Left renal cortex interstitium (tissue), 4 donors: ENCODE measurements around the gene DDX23. TPM values are rescaled to one million over a fixed set of nuclear protein-coding genes. Genes with fewer than 3 reads are reported as not detected.
"Not testable (repeated sequence)": the region's sequence is repeated elsewhere in the genome, so short reads cannot be mapped to it uniquely, and the experiment has no call there.

ENCODE experiments used
- DNase-seq, 4 donors: peaks; one replicate each; pipeline ENCODE4 v3.0.0-alpha.2; 2013; ENCODE audit warnings: low read depth in 4 of 4, low spot score in 2 of 4, missing footprints in 1 of 4
- polyA plus RNA-seq, 4 donors: library from polyadenylated mRNA; unstranded; fragments of 120-200 nt; gene quantifications; one replicate each; pipeline ENCODE4 v1.2.1, GENCODE V29; 2013; ENCODE audit not compliant: insufficient read length in 4 of 4

Gene DDX23
- polyA plus RNA-seq, 4 donors: 88.3 to 111 (median 109) TPM

- no peak for DNase-seq
These were observed 11.3 kb upstream of the DDX23 start for GRCh38 chr12:48863291-48863690.

GRCh38 chr12:48862760-48863159 is 10.8 kb upstream of the DDX23 start:
- DNase-seq: no peak

GRCh38 chr12:48861111-48861510 is 9.1 kb upstream of the DDX23 start:
- no peak for DNase-seq

- not testable (repeated sequence) for DNase-seq
These were observed 8.3 kb upstream of the DDX23 start for GRCh38 chr12:48860236-48860635.

- DNase-seq: no peak
These were observed 7.6 kb upstream of the DDX23 start for GRCh38 chr12:48859607-48860006.

- DNase-seq: no peak
These were observed 6.1 kb upstream of the DDX23 start for GRCh38 chr12:48858043-48858442.

- DNase-seq: no peak
These were observed 5.5 kb upstream of the DDX23 start for GRCh38 chr12:48857278-48857994.

- no peak for DNase-seq
These were observed 4.4 kb upstream of the DDX23 start for GRCh38 chr12:48856379-48856778.

GRCh38 chr12:48854932-48855331 is 3.0 kb upstream of the DDX23 start:
- DNase-seq: not testable (repeated sequence)

- no peak for DNase-seq
These were observed 2.5 kb upstream of the DDX23 start for GRCh38 chr12:48854488-48854887.

- DNase-seq: peak; percentile 82 to 91 (median 84)
These were observed 1.0 kb upstream of the DDX23 start for GRCh38 chr12:48852734-48853688.

GRCh38 chr12:48842021-48842420 is 9.9 kb downstream of the DDX23 start:
- not testable (repeated sequence) for DNase-seq

GRCh38 chr12:48838048-48838447 is 13.9 kb downstream of the DDX23 start:
- DNase-seq: no peak

- no peak for DNase-seq
These were observed 19.5 kb downstream of the DDX23 start for GRCh38 chr12:48832321-48833060.

GRCh38 chr12:48831257-48831656 is 20.7 kb downstream of the DDX23 start:
- no peak for DNase-seq

GRCh38 chr12:48828841-48829575 is 23.0 kb downstream of the DDX23 start:
- DNase-seq: no peak

GRCh38 chr12:48828293-48828692 is 23.7 kb downstream of the DDX23 start:
- DNase-seq: no peak

- no peak for DNase-seq
These were observed 24.4 kb downstream of the DDX23 start for GRCh38 chr12:48827513-48828096.

- no peak for DNase-seq
These were observed 24.9 kb downstream of the DDX23 start for GRCh38 chr12:48827026-48827425.
